Astrocyte of the spinal cord (primary cell): ENCODE results near the gene CEMP1.

Experiments
- DNase-seq: peaks from one replicate; pipeline ENCODE4 v3.0.0; 2011; ENCODE audit warnings: low read depth, low spot score
- H3K4me3 ChIP-seq: 2 replicates; pipeline ENCODE4 v1.5.1; 2011; ENCODE audit warnings: low read depth, mild to moderate bottlenecking, low read length, moderate library complexity
- in situ Hi-C: cut with HindIII; loops from 2 replicates; pipeline ENCODE4 v1.10.0; 2017; ENCODE audit warnings: low sequenced_read_pairs
- TF ChIP-seq, protein P1 (sequence below): IDR thresholded peaks from 2 replicates; pipeline ENCODE4 v1.5.1; 2012; ENCODE audit warnings: low read depth, mild to moderate bottlenecking, low read length, inconsistent platforms

Gene CEMP1

DNA sequence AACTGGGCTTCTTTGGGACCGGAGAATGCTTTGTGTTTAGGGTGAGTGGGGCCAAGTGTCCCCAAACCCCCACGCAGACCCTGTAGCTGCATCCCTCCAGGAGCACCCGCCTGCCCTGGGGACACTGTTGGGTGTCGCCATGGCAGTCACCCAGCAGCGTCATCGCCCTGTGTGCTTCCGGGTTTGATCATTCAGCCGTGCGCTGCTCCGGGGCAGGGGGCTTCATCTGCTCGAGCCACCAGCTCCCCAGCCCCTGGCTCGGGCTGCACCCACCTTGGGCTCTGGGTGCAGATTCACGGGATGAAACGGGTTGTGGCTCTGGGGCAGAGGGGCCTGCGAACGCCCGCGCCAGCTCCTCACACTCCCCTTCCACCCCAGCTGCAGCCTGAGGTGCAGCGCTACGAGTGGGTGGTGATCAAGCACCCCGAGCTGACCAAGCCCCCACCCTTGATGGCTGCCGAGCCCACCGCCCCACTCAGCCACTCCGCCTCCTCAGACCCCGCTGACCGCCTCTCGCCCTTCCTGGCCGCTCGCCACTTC, 31.2 kb downstream of the CEMP1 start:
- in situ Hi-C loops: no loop called here
- H3K4me3 ChIP-seq: no peak overlapping the region
- DNase-seq: no peak
- TF ChIP-seq, protein P1, sequence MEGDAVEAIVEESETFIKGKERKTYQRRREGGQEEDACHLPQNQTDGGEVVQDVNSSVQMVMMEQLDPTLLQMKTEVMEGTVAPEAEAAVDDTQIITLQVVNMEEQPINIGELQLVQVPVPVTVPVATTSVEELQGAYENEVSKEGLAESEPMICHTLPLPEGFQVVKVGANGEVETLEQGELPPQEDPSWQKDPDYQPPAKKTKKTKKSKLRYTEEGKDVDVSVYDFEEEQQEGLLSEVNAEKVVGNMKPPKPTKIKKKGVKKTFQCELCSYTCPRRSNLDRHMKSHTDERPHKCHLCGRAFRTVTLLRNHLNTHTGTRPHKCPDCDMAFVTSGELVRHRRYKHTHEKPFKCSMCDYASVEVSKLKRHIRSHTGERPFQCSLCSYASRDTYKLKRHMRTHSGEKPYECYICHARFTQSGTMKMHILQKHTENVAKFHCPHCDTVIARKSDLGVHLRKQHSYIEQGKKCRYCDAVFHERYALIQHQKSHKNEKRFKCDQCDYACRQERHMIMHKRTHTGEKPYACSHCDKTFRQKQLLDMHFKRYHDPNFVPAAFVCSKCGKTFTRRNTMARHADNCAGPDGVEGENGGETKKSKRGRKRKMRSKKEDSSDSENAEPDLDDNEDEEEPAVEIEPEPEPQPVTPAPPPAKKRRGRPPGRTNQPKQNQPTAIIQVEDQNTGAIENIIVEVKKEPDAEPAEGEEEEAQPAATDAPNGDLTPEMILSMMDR: no peak

DNA sequence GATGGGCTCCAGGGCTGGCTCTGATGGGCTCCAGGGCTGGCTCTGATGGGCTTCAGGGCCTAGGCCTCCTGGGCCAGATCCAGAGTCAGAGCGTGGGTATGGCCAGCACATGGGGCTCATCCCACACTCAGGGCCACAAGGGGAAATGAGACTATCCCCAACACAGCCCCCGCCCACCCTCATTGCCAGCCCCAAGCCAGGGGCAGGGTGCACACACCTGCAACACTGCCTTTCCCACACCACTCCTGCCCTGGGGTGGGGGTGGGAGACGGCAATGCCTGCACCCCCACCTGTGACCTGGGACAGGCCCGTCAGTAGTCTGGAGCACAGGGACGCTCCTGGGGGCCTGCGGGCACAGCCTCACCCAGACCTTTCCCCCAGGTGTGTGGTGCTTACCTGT, 31.8 kb downstream of the CEMP1 start:
- DNase-seq: no peak
- in situ Hi-C loops: no loop called here
- TF ChIP-seq, protein P1: no peak
- no peak overlapping the region for H3K4me3 ChIP-seq

DNA sequence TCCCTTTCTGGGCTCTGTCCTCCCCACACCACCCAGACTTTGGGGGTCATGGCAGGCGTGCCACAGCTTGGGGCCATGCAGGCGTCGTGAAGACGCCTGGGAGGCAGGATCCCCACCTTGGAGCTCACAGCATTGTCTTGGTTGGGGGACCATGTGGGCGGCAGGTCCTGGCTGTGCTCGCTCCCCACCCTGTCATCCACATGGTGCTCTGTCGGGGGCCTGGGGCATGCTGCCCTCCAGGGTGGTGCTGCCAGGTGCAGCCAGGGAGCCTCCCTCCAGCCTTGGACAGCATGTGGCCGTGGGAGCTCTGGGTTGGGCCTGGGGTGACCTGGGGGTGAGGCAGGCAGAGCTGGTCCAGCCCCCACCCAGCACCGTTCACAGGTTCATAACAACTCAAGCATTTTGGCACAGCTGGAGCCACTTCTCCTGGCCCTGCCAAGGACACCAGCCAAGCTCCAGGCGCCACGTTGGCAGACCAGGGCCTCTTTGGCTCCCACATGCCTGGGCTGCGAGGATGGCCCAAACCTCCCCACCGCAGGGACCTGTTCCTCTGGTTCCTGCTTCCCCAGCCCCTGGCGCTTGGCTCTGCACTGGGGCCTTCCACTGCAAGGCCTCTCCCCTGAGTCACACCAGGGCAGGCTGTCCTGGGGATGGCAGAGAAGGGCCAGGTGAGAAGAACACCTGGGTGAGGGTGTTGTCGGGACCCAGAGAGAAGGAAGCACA, 32.5 kb downstream of the CEMP1 start:
- DNase-seq: no peak
- in situ Hi-C loops: no loop called here
- TF ChIP-seq, protein P1: no peak
- no peak overlapping the region for H3K4me3 ChIP-seq

DNA sequence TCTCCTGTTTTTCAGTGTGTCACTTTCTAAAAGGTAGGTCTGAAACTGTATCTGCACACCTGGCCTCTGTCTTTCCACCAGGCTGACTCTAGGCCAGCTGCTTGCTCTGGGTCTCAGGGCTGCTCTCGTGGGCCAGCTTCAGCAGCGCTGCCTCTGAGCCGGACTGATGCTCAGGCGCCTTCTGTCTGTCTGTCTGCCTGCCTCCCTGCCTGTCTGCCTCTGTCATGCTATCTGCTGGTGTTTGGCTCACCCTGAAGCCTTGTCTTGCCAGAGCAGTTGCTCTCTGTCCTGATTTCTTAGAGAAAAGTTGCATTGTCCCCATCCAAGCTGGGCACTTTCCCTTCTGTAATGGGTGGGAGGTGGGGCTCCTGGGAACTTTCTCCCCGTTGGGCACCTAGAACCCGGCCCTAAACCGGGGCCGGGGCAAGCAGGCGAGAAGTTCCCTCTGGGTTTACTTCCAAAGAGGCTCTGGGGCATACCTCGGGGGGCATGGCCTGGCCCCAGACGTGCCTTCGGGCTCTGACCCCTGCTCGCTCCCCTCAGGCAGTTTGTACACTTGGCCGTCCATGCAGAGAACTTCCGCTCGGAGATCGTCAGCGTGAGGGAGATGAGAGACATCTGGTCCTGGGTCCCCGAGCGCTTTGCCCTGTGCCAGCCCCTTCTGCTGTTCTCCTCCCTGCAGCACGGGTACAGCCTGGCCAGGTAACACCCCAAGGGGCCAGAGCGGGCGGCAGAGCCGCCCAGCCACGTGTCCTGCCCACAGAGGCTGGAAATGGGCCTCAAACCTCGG, 33.3 kb downstream of the CEMP1 start:
- in situ Hi-C loops: no loop called here
- DNase-seq: no peak
- no peak overlapping the region for H3K4me3 ChIP-seq
- TF ChIP-seq, protein P1: no peak

DNA sequence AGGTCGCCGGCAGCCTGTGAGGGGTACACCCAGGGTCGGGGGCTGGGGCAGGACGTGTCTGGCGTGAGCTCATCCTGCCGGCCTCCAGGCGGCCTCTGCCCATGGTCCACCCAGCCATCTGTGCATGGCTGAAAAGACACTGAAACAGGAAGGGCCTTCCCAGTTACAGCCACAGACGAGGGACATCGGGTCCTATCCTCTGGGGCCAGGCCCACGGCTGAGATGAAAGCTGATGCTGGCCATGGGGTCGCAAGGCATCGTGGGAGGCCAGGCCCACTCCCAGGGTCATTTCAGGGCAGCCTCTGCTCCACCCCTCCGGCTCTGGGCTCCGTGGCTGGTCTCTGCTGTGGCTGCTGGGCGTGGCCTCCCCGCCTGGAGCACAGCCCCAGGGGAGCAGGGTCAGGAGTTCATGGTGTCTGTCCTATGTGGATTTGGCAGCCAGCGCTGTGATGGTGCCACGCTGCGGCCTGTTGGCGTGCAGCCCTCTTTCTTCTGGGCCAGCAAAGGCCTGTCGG, 34.0 kb downstream of the CEMP1 start:
- H3K4me3 ChIP-seq: no peak overlapping the region
- in situ Hi-C loops: no loop called here
- no peak for DNase-seq
- TF ChIP-seq, protein P1: no peak

DNA sequence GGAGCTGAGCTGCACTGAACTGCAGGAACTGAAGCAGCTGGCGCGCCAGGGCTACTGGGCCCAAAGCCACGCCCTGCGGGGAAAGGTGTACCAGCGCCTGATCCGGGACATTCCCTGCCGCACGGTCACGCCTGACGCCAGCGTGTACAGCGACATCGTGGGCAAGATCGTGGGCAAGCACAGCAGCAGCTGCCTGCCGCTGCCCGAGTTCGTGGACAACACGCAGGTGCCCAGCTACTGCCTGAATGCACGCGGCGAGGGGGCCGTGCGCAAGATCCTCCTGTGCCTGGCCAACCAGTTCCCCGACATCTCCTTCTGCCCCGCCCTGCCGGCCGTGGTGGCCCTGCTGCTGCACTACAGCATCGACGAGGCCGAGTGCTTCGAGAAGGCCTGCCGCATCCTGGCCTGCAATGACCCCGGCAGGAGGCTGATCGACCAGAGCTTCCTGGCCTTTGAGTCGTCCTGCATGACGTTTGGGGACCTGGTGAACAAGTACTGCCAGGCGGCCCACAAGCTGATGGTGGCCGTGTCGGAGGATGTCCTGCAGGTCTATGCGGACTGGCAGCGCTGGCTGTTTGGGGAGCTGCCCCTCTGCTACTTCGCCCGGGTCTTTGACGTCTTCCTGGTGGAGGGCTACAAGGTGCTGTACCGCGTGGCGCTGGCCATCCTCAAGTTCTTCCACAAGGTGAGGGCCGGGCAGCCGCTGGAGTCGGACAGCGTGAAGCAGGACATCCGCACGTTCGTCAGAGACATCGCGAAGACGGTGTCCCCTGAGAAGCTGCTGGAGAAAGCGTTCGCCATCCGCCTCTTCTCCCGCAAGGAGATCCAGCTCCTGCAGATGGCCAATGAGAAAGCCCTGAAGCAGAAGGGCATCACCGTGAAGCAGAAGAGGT, 34.7 kb downstream of the CEMP1 start:
- in situ Hi-C loops: no loop called here
- DNase-seq: no peak
- TF ChIP-seq, protein P1: no peak
- no peak overlapping the region for H3K4me3 ChIP-seq
